ENCODE results near the gene HNRNPA1. TPM values are rescaled to one million over a fixed set of nuclear protein-coding genes. Genes with fewer than 3 reads are reported as not detected.

HNRNPA1 gene
- total and polyA plus RNA-seq, 2 donors (not counting 1 experiment from before 2014, with no cell fraction given), result 311 to 1,057 TPM

DNA sequence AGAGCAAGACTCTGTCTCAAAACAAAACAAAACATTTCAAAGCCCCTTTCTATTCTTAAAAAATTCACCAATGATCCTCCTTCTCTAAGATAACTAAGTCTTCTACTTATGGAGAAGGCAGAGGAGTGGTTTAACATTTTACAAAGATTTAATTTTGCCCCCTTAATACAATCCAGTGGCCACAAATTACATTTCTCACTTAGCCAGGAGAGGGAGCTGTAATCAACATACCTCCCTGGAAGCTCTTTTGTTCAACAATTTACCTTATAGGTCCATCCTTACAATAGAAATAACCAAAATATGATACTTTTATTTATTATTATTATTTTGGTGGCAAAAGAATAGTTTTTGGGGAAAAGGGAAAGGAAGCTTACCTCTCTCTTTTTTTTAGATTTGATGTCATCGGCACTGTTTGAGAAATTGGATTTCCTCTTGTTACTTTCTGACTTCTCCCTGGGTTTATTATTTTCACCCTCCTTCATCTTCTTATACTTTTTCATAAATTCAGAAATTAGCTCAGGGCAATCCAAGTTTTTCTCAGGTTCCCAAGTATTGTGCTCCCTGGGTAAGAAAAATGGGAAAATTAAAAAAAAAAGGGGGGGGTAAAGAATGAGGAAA is 28.8 kb upstream of the HNRNPA1 start:
- no peak overlapping the region for H3K4me2 ChIP-seq (ENCODE audit: extremely low read depth, insufficient read depth, low read length)
- H3K79me2 ChIP-seq (ENCODE audit: control insufficient read depth, insufficient read depth, low read length), result peaks cover 21% of the 10 kb centered on the region
- no peak overlapping the region for H3K27ac ChIP-seq (ENCODE audit: insufficient read depth, low read length)
- H3K4me1 ChIP-seq (ENCODE audit: control insufficient read depth, extremely low read depth, insufficient read depth, low read length), result no peaks in the 10 kb centered on the region
- no peaks in the 10 kb centered on the region for H3K27me3 ChIP-seq (ENCODE audit: control insufficient read depth, insufficient read depth, low read length)
- H3K4me3 ChIP-seq (replicated peaks in 1 of 4; ENCODE audit: control extremely low read depth in 1 of 4, insufficient read depth in 1 of 4, low read depth in 3 of 4, low read length in 4 of 4), result no peak overlapping the region
- no peaks in the 10 kb centered on the region for H3K9me3 ChIP-seq (ENCODE audit: control insufficient read depth, insufficient read depth, low read depth, low read length)
- no peak for TF ChIP-seq EZH2 (IDR thresholded peaks at IDR 0.05; ENCODE audit: low read length, missing control alignments)
- TF ChIP-seq, protein P1, sequence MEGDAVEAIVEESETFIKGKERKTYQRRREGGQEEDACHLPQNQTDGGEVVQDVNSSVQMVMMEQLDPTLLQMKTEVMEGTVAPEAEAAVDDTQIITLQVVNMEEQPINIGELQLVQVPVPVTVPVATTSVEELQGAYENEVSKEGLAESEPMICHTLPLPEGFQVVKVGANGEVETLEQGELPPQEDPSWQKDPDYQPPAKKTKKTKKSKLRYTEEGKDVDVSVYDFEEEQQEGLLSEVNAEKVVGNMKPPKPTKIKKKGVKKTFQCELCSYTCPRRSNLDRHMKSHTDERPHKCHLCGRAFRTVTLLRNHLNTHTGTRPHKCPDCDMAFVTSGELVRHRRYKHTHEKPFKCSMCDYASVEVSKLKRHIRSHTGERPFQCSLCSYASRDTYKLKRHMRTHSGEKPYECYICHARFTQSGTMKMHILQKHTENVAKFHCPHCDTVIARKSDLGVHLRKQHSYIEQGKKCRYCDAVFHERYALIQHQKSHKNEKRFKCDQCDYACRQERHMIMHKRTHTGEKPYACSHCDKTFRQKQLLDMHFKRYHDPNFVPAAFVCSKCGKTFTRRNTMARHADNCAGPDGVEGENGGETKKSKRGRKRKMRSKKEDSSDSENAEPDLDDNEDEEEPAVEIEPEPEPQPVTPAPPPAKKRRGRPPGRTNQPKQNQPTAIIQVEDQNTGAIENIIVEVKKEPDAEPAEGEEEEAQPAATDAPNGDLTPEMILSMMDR (conservative IDR thresholded peaks at IDR 0.05 in 1 of 2, IDR thresholded peaks at IDR 0.05 in 1 of 2; ENCODE audit: low read depth in 1 of 2, low read length in 2 of 2), result peak; percentile 72 to 73
- no peaks in the 10 kb centered on the region for H4K20me1 ChIP-seq (ENCODE audit: control insufficient read depth, extremely low read depth, insufficient read depth, low read length)
- peaks cover 5% of the 10 kb centered on the region for H3K36me3 ChIP-seq (ENCODE audit: control insufficient read depth, insufficient read depth, low read length)
- no peak overlapping the region for H2AFZ ChIP-seq (ENCODE audit: low read length)
- H3K9ac ChIP-seq (ENCODE audit: insufficient read depth, low read length), result no peak overlapping the region
- peak; percentile 35 to 64 for DNase-seq (ENCODE audit: low read depth in 2 of 2)

- Histone ChIP-seq H3K27ac (ENCODE audit: insufficient read depth, low read length) (no peak overlapping the region), H3K79me2 (ENCODE audit: control insufficient read depth, insufficient read depth, low read length) (peaks cover 25% of the 10 kb centered on the region), H3K4me2 (ENCODE audit: extremely low read depth, insufficient read depth, low read length) (no peak overlapping the region), H2AFZ (ENCODE audit: low read length) (no peak overlapping the region), H4K20me1 (ENCODE audit: control insufficient read depth, extremely low read depth, insufficient read depth, low read length) (no peaks in the 10 kb centered on the region), H3K4me3 (replicated peaks in 1 of 4; ENCODE audit: control extremely low read depth in 1 of 4, insufficient read depth in 1 of 4, low read depth in 3 of 4, low read length in 4 of 4) (no peak overlapping the region), H3K27me3 (ENCODE audit: control insufficient read depth, insufficient read depth, low read length) (no peaks in the 10 kb centered on the region), H3K4me1 (ENCODE audit: control insufficient read depth, extremely low read depth, insufficient read depth, low read length) (no peaks in the 10 kb centered on the region), H3K36me3 (ENCODE audit: control insufficient read depth, insufficient read depth, low read length) (peaks cover 5% of the 10 kb centered on the region), H3K9ac (ENCODE audit: insufficient read depth, low read length) (no peak overlapping the region), H3K9me3 (ENCODE audit: control insufficient read depth, insufficient read depth, low read depth, low read length) (no peaks in the 10 kb centered on the region)
- DNase-seq (ENCODE audit: low read depth in 2 of 2), result no peak
- TF ChIP-seq EZH2 (IDR thresholded peaks at IDR 0.05; ENCODE audit: low read length, missing control alignments), result no peak
- TF ChIP-seq, protein P1 (conservative IDR thresholded peaks at IDR 0.05 in 1 of 2, IDR thresholded peaks at IDR 0.05 in 1 of 2; ENCODE audit: low read depth in 1 of 2, low read length in 2 of 2), result no peak
Observed at GRCh38 chr12:54253240-54253639, 27.3 kb upstream of the HNRNPA1 start.

GRCh38 chr12:54257332-54257731 is 23.2 kb upstream of the HNRNPA1 start:
- DNase-seq (ENCODE audit: low read depth in 2 of 2), result no peak
- no peak overlapping the region for H3K27ac ChIP-seq (ENCODE audit: insufficient read depth, low read length)

More at GRCh38 chr12:54257332-54257731, 23.2 kb upstream of the HNRNPA1 start:
- Histone ChIP-seq H2AFZ (ENCODE audit: low read length) (no peak overlapping the region), H3K4me1 (ENCODE audit: control insufficient read depth, extremely low read depth, insufficient read depth, low read length) (peaks cover 14% of the 10 kb centered on the region), H3K9ac (ENCODE audit: insufficient read depth, low read length) (no peak overlapping the region), H3K79me2 (ENCODE audit: control insufficient read depth, insufficient read depth, low read length) (peaks cover 49% of the 10 kb centered on the region), H3K27me3 (ENCODE audit: control insufficient read depth, insufficient read depth, low read length) (no peaks in the 10 kb centered on the region), H3K4me2 (ENCODE audit: extremely low read depth, insufficient read depth, low read length) (no peak overlapping the region), H3K9me3 (ENCODE audit: control insufficient read depth, insufficient read depth, low read depth, low read length) (no peaks in the 10 kb centered on the region), H3K4me3 (replicated peaks in 1 of 4; ENCODE audit: control extremely low read depth in 1 of 4, insufficient read depth in 1 of 4, low read depth in 3 of 4, low read length in 4 of 4) (no peak overlapping the region), H4K20me1 (ENCODE audit: control insufficient read depth, extremely low read depth, insufficient read depth, low read length) (no peaks in the 10 kb centered on the region), H3K36me3 (ENCODE audit: control insufficient read depth, insufficient read depth, low read length) (peaks cover 5% of the 10 kb centered on the region)
- no peak for TF ChIP-seq EZH2 (IDR thresholded peaks at IDR 0.05; ENCODE audit: low read length, missing control alignments)
- TF ChIP-seq, protein P1 (conservative IDR thresholded peaks at IDR 0.05 in 1 of 2, IDR thresholded peaks at IDR 0.05 in 1 of 2; ENCODE audit: low read depth in 1 of 2, low read length in 2 of 2), result no peak
